Thyroid gland (tissue), 4 donors: Measurements from ENCODE around the gene SLC35E2B.

Experiments used
- CTCF ChIP-seq, 6 experiments: fragments of 200-600 bp in 3 of 6; fragments of 450-650 bp in 3 of 6; sonication (generic) in 3 of 6; IDR thresholded peaks; one replicate each; pipeline ENCODE4 v1.5.1; 2016 to 2019; ENCODE audit warnings: antibody characterized with exemption in 6 of 6, mild to moderate bottlenecking in 2 of 6, inconsistent platforms in 1 of 6, moderate library complexity in 1 of 6
- POLR2A ChIP-seq, 2 donors: fragments of 450-650 bp; IDR thresholded peaks; one replicate each; pipeline ENCODE4 v1.6.1; 2017; ENCODE audit warnings: antibody characterized with exemption in 2 of 2, mild to moderate bottlenecking in 2 of 2, moderate library complexity in 1 of 2

- TF ChIP-seq POLR2A (IDR thresholded peaks at IDR 0.05) (no peak), CTCF (IDR thresholded peaks at IDR 0.05) (no peak)
Measured at GRCh38 chr1:1680031-1680911, 12.3 kb downstream of the SLC35E2B start.
